ENCODE results near the gene RNASEH2C.
"Not testable (repeated sequence)": the region's sequence is repeated elsewhere in the genome, so short reads cannot be mapped to it uniquely, and the experiment has no call there.

Gene RNASEH2C

GRCh38 chr11:65716774-65717405, 3.7 kb downstream of the RNASEH2C start:
- DNase-seq, result no peak

- DNase-seq, result no peak
Measured at GRCh38 chr11:65716302-65716701, 4.3 kb downstream of the RNASEH2C start.

GRCh38 chr11:65714433-65714832, 6.2 kb downstream of the RNASEH2C start:
- no peak for DNase-seq

- no peak for DNase-seq
Measured at GRCh38 chr11:65713212-65713969, 7.2 kb downstream of the RNASEH2C start.

GRCh38 chr11:65712633-65713076, 7.9 kb downstream of the RNASEH2C start:
- DNase-seq, result no peak

DNA sequence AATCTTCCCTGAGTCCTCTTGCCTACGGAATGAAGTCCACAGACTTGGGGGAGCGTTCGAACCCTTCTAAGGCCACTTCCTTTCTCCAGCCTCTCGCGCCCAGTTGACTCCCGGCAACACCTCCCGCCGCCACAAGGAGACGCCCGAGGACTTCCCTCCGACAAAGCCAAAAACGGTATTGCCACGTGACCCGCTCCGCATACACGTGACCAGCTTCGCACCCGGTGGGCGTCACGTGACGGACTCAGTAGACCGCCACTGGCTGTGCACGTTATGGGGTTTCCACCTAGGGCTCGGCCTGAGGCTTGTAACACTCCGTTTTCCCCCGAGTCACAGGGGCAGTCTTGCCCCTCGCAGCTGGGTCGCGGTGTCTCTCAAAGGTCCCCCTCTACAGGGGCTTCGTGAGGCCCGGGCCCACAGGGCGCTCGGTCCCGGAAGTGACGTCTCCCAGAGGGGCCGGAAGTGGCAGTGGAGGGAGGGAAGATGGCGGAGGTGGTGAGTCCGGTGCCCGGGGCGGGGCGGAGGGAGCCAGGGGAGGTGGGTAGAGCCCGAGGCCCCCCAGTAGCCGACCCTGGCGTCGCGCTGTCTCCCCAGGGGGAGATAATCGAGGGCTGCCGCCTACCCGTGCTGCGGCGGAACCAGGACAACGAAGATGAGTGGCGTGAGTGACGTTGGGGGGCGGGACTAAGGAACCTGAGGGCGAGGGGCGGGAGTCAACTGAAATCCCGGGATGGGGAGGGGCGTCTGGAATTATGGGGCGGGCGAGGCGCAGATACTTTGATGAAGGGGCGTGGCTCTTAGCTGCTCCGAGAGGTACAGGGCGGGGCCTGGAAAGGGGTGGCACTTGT, 8.6 kb downstream of the RNASEH2C start, which contains the start of gene KAT5:
Gene KAT5, plus strand, starts transcription at position 468 of the 848 bp plus-strand sequence. Its CDS starts 16 bp downstream, at position 484.
- peak; percentile 98 for DNase-seq

- DNase-seq, result no peak
Measured at GRCh38 chr11:65710421-65710820, 10.2 kb downstream of the RNASEH2C start.

GRCh38 chr11:65709661-65710060, 10.9 kb downstream of the RNASEH2C start:
- DNase-seq, result no peak

- DNase-seq, result no peak
Measured at GRCh38 chr11:65708451-65708850, 12.1 kb downstream of the RNASEH2C start.

DNA sequence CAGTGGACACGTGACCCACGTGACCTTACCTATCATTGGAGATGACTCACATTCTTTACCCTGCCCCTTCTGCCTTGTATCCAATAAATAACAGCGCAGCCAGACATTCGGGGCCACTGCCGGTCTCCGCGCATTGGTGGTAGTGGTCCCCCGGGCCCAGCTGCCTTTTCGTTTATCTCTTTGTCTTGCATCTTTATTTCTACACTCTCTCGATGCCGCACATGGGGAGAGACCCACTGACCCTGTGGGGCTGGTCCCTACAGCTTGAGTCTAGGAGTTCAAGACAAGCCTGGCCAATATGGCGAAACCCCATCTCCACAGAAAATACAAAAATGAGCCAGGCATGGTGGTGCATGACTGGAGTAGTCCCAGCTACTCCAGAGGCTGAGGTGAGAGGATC, 13.6 kb downstream of the RNASEH2C start:
- not testable (repeated sequence) for DNase-seq

DNA sequence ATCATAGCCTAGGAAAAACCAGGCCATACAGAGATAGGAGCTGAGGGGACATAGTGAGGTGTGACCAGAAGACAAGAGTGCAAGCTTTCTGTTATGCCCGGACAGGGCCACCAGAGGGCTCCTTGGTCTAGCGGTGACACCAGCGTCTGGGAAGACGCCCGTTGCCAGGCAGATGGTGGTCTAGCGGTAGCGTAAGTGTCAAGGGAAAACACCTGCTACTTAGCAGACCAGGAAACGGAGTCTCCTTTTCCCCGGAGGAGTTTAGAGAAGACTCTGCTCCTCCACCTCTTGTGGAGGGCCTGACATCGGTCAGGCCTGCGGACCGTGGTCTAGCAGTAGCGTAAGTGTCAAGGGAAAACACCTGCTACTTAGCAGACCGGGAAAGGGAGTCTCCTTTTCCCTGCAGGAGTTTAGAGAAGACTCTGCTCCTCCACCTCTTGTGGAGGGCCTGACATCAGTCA, 14.3 kb downstream of the RNASEH2C start:
- DNase-seq, result peak; percentile 75

DNA sequence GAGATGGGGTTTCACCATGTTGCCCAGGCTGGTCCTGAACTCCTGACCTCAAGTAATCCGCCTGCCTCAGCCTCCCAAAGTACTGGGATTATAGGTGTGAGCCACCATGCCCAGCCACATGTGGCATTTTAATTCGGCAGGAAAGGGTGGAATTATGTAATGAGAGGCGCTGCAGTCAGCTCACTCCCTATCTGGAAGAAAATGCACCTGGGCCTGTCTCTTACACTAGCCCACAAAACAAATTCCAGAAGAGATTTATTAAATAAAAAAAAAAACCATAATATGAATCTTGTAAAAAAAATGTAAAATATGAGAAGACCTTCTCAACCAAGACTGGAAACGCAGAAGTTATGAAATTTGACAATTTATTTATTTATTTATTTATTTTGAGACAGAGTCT, 16.8 kb downstream of the RNASEH2C start:
- no peak for DNase-seq

DNA sequence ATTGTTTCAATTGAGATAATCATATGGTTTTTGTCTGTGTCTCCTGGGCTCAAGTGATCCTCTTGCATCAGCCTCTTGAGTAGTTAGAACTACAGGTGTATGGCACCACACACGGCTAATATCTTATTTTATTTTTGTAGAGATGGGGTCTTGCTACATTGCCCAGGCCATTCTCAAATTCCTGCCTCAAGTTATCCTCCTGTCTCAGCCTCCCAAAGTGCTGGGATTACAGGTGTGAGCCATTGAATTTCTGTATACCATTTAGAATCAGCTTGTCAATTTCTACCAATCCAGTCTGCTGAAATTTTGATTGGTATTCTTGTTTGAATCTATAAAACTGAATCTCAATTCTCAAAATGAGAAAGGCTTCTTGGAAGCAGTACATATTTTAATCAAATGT, 18.9 kb downstream of the RNASEH2C start:
- DNase-seq, result no peak

- no peak for DNase-seq
Measured at GRCh38 chr11:65700399-65700798, 20.2 kb downstream of the RNASEH2C start.

- DNase-seq, result no peak
Measured at GRCh38 chr11:65699306-65699705, 21.3 kb downstream of the RNASEH2C start.

- no peak for DNase-seq
Measured at GRCh38 chr11:65698205-65698604, 22.4 kb downstream of the RNASEH2C start.

- DNase-seq, result no peak
Measured at GRCh38 chr11:65696802-65697552, 23.6 kb downstream of the RNASEH2C start.

- peak; percentile 43 for DNase-seq
Measured at GRCh38 chr11:65695459-65696241, 24.9 kb downstream of the RNASEH2C start.

DNA sequence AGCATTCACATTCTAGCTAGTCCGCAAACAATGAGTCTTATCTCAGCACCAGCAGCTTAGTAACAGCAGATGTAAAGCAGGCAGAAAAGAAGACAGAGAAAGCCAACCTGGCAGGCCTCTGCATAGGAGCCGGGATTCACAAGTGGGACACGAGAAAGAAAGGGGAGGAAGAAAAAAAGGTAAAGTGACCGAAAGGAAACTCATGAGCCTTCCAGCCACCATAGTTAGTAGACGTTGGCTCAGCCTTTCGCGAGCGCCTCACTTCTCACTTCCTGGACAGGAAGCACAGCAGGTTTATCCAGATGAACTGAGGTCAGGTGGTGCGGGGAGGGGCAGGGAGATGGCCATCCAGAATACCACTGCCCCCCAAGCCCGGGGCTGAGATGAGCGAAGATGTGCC, 28.2 kb downstream of the RNASEH2C start:
- no peak for DNase-seq

DNA sequence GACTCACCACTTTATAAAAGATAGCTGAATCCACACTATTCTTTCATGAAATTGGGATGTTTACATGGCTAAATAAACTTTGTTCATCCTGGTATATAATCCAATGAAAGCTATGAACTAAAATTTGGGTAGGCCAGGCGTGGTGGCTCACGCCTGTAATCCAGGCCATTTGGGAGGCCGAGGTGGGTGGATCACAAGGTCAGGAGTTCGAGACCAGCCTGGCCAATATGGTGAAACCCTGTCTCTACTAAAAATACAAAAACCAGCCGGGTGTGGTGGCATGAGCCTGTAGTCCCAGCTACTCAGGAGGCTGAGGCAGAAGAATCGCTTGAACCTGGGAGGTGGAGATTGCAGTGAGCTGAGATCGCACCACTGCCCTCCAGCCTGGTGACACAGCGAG, 28.8 kb downstream of the RNASEH2C start:
- not testable (repeated sequence) for DNase-seq

DNA sequence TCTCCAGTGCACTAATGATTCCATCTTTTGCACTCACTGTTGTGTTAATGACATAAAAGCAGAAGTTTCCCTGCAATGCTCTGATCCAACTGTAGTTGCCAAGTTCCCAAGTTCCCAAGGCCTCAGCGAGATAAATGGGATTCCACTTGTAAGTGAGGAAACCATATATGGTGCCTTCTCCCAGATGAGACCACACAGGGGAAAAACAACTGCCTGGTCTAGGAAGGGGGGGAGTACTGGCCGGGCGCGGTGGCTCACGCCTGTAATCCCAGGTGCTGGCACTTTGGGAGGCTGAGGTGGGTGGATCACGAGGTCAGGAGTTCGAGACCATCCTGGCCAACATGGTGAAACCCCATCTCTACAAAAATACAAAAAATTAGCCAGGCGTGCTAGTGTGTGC, 34.6 kb downstream of the RNASEH2C start:
- DNase-seq, result no peak

- not testable (repeated sequence) for DNase-seq
Measured at GRCh38 chr11:65683480-65683879, 37.1 kb downstream of the RNASEH2C start.

Data from NCI-H1436 (cell line).